CD4-positive, CD25-positive, alpha-beta regulatory T cell (primary cell): ENCODE measurements around the gene SMOC2. TPM values are rescaled to one million over a fixed set of nuclear protein-coding genes. Genes with fewer than 3 reads are reported as not detected.

Source experiments
- ATAC-seq, 2 donors: fragments of 150-1000 bp; cut with Tn5 transposase; one replicate each; pipeline ENCODE4 v1.10.0; 2021; ENCODE audit warnings: low read depth in 2 of 2, moderate number of reproducible peaks in 2 of 2, moderate library complexity in 1 of 2
- DNase-seq, 3 donors: peaks; one replicate each; pipeline versions ENCODE4 v3.0.0 to v3.0.0-alpha.2; 2012 to 2022; ENCODE audit warnings: mixed read lengths in 1 of 3
- H3K27ac ChIP-seq: one replicate; pipeline ENCODE4 v1.7.0; 2013; ENCODE audit warnings: mild to moderate bottlenecking, low read length; ENCODE audit not compliant: insufficient read depth, poor library complexity, severe bottlenecking
- H3K27me3 ChIP-seq: one replicate; pipeline ENCODE4 v1.7.0; 2013; ENCODE audit warnings: low read length; ENCODE audit not compliant: control insufficient read depth, insufficient read depth
- H3K36me3 ChIP-seq: one replicate; pipeline ENCODE4 v1.7.0; 2013; ENCODE audit warnings: mild to moderate bottlenecking, low read length, moderate library complexity; ENCODE audit not compliant: control insufficient read depth, insufficient read depth
- H3K4me1 ChIP-seq: 2 replicates; pipeline ENCODE4 v1.7.0; 2013; ENCODE audit warnings: mild to moderate bottlenecking, low read length; ENCODE audit not compliant: insufficient read depth, control insufficient read depth, poor library complexity, severe bottlenecking
- H3K4me3 ChIP-seq: one replicate; pipeline ENCODE4 v1.7.0; 2013; ENCODE audit warnings: low read depth, mild to moderate bottlenecking, low read length, moderate library complexity
- H3K9me3 ChIP-seq, 2 experiments: 1 replicate in 1 of 2; 2 replicates in 1 of 2; pipeline ENCODE4 v1.7.0; 2013; ENCODE audit warnings: low read length in 2 of 2, mild to moderate bottlenecking in 1 of 2, moderate library complexity in 1 of 2; ENCODE audit not compliant: control insufficient read depth in 2 of 2
- H3K27ac Mint-ChIP-seq, 3 donors: one replicate each; pipeline ENCODE4 v1.8.0; 2020 to 2022; ENCODE audit warnings: mild to moderate bottlenecking in 3 of 3, mixed read lengths in 3 of 3, moderate library complexity in 2 of 3
- H3K27me3 Mint-ChIP-seq: one replicate; pipeline ENCODE4 v1.8.0; 2022; ENCODE audit warnings: mild to moderate bottlenecking, mixed read lengths
- H3K36me3 Mint-ChIP-seq: one replicate; pipeline ENCODE4 v1.8.0; 2020; ENCODE audit warnings: mixed read lengths
- H3K4me1 Mint-ChIP-seq, 4 donors: one replicate each; pipeline ENCODE4 v1.8.0; 2020 to 2022; ENCODE audit warnings: mixed read lengths in 4 of 4, mild to moderate bottlenecking in 1 of 4
- H3K4me3 Mint-ChIP-seq, 4 donors: one replicate each; pipeline ENCODE4 v1.8.0; 2020 to 2022; ENCODE audit warnings: mild to moderate bottlenecking in 4 of 4, mixed read lengths in 4 of 4, moderate library complexity in 3 of 4
- H3K9me3 Mint-ChIP-seq, 7 donors: one replicate each; pipeline ENCODE4 v1.8.0; 2020 to 2022; ENCODE audit warnings: mixed read lengths in 7 of 7, mild to moderate bottlenecking in 3 of 7, moderate library complexity in 2 of 7
- polyA plus RNA-seq, 4 donors: library from polyadenylated mRNA; unstranded; fragments of 300-500 nt; fragmentation: Illumina TruSeq; gene quantifications; one replicate each; pipeline ENCODE4 v1.2.3, GENCODE V29; 2021
- total RNA-seq: library from RNA; stranded (reverse); gene quantifications from one replicate; pipeline ENCODE4 v1.2.3, GENCODE V29; 2022

Gene SMOC2
- total and polyA plus RNA-seq, 5 donors from 2014 or later = not detected

- Mint-ChIP-seq H3K9me3 (no peaks in the 10 kb centered on the region), H3K27ac (no peak overlapping the region), H3K27me3 (no peaks in the 10 kb centered on the region), H3K4me1 (no peaks in the 10 kb centered on the region), H3K4me3 (no peak overlapping the region), H3K36me3 (no peaks in the 10 kb centered on the region)
- H3K9me3 ChIP-seq = no peaks in the 10 kb centered on the region
- H3K27me3 ChIP-seq = no peaks in the 10 kb centered on the region
- no peak overlapping the region for H3K4me3 ChIP-seq
- DNase-seq = no peak
- H3K36me3 ChIP-seq = no peaks in the 10 kb centered on the region
- no peaks in the 10 kb centered on the region for H3K4me1 ChIP-seq
- no peak for ATAC-seq
- no peak overlapping the region for H3K27ac ChIP-seq
Observed at GRCh38 chr6:168451805-168452517, 11.0 kb downstream of the SMOC2 start.

GRCh38 chr6:168452685-168453377 is 11.8 kb downstream of the SMOC2 start:
- no peaks in the 10 kb centered on the region for H3K9me3 ChIP-seq
- Mint-ChIP-seq H3K27me3 (no peaks in the 10 kb centered on the region), H3K4me3 (no peak overlapping the region), H3K9me3 (no peaks in the 10 kb centered on the region), H3K36me3 (no peaks in the 10 kb centered on the region), H3K4me1 (no peaks in the 10 kb centered on the region), H3K27ac (no peak overlapping the region)
- no peak for DNase-seq
- no peak for ATAC-seq
- H3K36me3 ChIP-seq = no peaks in the 10 kb centered on the region
- no peaks in the 10 kb centered on the region for H3K4me1 ChIP-seq
- H3K4me3 ChIP-seq = no peak overlapping the region
- no peaks in the 10 kb centered on the region for H3K27me3 ChIP-seq
- H3K27ac ChIP-seq = no peak overlapping the region

- Histone ChIP-seq H3K27me3 (no peaks in the 10 kb centered on the region), H3K9me3 (no peaks in the 10 kb centered on the region), H3K36me3 (no peaks in the 10 kb centered on the region), H3K27ac (no peak overlapping the region), H3K4me1 (no peaks in the 10 kb centered on the region), H3K4me3 (no peak overlapping the region)
- Mint-ChIP-seq H3K9me3 (no peaks in the 10 kb centered on the region), H3K36me3 (no peaks in the 10 kb centered on the region), H3K27ac (no peak overlapping the region), H3K4me1 (no peaks in the 10 kb centered on the region), H3K4me3 (no peak overlapping the region), H3K27me3 (no peaks in the 10 kb centered on the region)
- no peak for ATAC-seq
- no peak for DNase-seq
Observed at GRCh38 chr6:168455847-168456530, 15.0 kb downstream of the SMOC2 start.

GRCh38 chr6:168456907-168457652 is 16.1 kb downstream of the SMOC2 start:
- Histone ChIP-seq H3K9me3 (no peaks in the 10 kb centered on the region), H3K27ac (no peak overlapping the region), H3K4me1 (no peaks in the 10 kb centered on the region), H3K4me3 (no peak overlapping the region), H3K27me3 (no peaks in the 10 kb centered on the region), H3K36me3 (no peaks in the 10 kb centered on the region)
- H3K27ac Mint-ChIP-seq = no peak overlapping the region
- H3K9me3 Mint-ChIP-seq = no peaks in the 10 kb centered on the region
- H3K36me3 Mint-ChIP-seq = no peaks in the 10 kb centered on the region
- DNase-seq (no peak), ATAC-seq (no peak)
- no peaks in the 10 kb centered on the region for H3K4me1 Mint-ChIP-seq
- no peaks in the 10 kb centered on the region for H3K27me3 Mint-ChIP-seq
- no peak overlapping the region for H3K4me3 Mint-ChIP-seq

GRCh38 chr6:168457653-168457934 is 16.6 kb downstream of the SMOC2 start:
- Histone ChIP-seq H3K4me3 (no peak overlapping the region), H3K36me3 (no peaks in the 10 kb centered on the region), H3K4me1 (no peaks in the 10 kb centered on the region), H3K27ac (no peak overlapping the region), H3K9me3 (no peaks in the 10 kb centered on the region), H3K27me3 (no peaks in the 10 kb centered on the region)
- no peaks in the 10 kb centered on the region for H3K36me3 Mint-ChIP-seq
- ATAC-seq = no peak
- H3K4me1 Mint-ChIP-seq = no peaks in the 10 kb centered on the region
- H3K4me3 Mint-ChIP-seq = no peak overlapping the region
- no peak for DNase-seq
- H3K9me3 Mint-ChIP-seq = peaks cover 0 to 2% (median 0%) of the 10 kb centered on the region in 7 donors
- H3K27me3 Mint-ChIP-seq = no peaks in the 10 kb centered on the region
- no peak overlapping the region for H3K27ac Mint-ChIP-seq

GRCh38 chr6:168458101-168458500 is 17.1 kb downstream of the SMOC2 start:
- Mint-ChIP-seq H3K9me3 (peaks cover 0 to 2% (median 0%) of the 10 kb centered on the region in 7 donors), H3K27me3 (no peaks in the 10 kb centered on the region), H3K36me3 (no peaks in the 10 kb centered on the region), H3K4me3 (no peak overlapping the region), H3K4me1 (no peaks in the 10 kb centered on the region), H3K27ac (no peak overlapping the region)
- Histone ChIP-seq H3K4me3 (no peak overlapping the region), H3K27me3 (no peaks in the 10 kb centered on the region), H3K4me1 (no peaks in the 10 kb centered on the region), H3K27ac (no peak overlapping the region), H3K36me3 (no peaks in the 10 kb centered on the region), H3K9me3 (no peaks in the 10 kb centered on the region)
- ATAC-seq = no peak
- no peak for DNase-seq

- DNase-seq (no peak), ATAC-seq (no peak)
- Histone ChIP-seq H3K27me3 (no peaks in the 10 kb centered on the region), H3K9me3 (no peaks in the 10 kb centered on the region), H3K36me3 (no peaks in the 10 kb centered on the region), H3K4me1 (no peaks in the 10 kb centered on the region), H3K4me3 (no peak overlapping the region), H3K27ac (no peak overlapping the region)
- H3K4me3 Mint-ChIP-seq = no peak overlapping the region
- no peaks in the 10 kb centered on the region for H3K27me3 Mint-ChIP-seq
- no peaks in the 10 kb centered on the region for H3K4me1 Mint-ChIP-seq
- H3K36me3 Mint-ChIP-seq = no peaks in the 10 kb centered on the region
- no peak overlapping the region for H3K27ac Mint-ChIP-seq
- peaks cover 0 to 2% (median 0%) of the 10 kb centered on the region in 7 donors for H3K9me3 Mint-ChIP-seq
Observed at GRCh38 chr6:168459572-168459971, 18.6 kb downstream of the SMOC2 start.
